ENCODE measurements around the gene AGRN. TPM values are rescaled to one million over a fixed set of nuclear protein-coding genes. Genes with fewer than 3 reads are reported as not detected.

Gene AGRN
- total RNA-seq, 1 experiment from 2014 or later: 184 TPM

DNA sequence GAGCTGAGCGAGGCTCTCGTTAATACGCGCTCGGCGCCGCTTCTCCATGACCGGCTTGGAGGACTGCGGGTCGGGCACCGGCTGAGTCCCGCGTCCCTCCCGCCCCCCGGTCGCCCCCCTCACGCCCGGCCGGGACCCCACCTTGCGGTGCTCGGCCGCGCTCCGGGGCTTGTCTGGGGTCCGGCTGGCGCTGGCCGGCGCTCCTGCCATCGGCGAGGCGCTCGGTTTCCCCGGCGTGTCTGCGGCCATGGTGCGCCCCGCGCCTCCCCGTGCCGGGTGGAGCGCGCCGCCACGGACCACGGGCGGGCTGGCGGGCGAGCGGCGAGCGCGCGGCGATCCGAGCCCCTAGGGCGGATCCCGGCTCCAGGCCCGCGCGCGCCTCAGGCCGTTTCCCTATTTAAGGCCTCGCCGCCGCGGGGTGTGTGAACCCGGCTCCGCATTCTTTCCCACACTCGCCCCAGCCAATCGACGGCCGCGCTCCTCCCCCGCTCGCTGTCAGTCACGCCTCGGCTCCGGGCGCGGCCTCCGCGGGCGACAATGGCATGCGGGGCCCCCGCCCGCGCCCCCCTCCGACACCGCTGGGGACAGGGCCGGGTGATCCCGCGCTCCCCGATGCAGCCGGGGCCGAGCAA lies 20.1 kb upstream of the AGRN start, which contains the start of gene HES4 (continued):
- TF ChIP-seq, protein P1, sequence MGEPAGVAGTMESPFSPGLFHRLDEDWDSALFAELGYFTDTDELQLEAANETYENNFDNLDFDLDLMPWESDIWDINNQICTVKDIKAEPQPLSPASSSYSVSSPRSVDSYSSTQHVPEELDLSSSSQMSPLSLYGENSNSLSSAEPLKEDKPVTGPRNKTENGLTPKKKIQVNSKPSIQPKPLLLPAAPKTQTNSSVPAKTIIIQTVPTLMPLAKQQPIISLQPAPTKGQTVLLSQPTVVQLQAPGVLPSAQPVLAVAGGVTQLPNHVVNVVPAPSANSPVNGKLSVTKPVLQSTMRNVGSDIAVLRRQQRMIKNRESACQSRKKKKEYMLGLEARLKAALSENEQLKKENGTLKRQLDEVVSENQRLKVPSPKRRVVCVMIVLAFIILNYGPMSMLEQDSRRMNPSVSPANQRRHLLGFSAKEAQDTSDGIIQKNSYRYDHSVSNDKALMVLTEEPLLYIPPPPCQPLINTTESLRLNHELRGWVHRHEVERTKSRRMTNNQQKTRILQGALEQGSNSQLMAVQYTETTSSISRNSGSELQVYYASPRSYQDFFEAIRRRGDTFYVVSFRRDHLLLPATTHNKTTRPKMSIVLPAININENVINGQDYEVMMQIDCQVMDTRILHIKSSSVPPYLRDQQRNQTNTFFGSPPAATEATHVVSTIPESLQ (CRISPR knock-in tag; IDR thresholded peaks at IDR 0.05): no peak
- TF ChIP-seq, protein P2, sequence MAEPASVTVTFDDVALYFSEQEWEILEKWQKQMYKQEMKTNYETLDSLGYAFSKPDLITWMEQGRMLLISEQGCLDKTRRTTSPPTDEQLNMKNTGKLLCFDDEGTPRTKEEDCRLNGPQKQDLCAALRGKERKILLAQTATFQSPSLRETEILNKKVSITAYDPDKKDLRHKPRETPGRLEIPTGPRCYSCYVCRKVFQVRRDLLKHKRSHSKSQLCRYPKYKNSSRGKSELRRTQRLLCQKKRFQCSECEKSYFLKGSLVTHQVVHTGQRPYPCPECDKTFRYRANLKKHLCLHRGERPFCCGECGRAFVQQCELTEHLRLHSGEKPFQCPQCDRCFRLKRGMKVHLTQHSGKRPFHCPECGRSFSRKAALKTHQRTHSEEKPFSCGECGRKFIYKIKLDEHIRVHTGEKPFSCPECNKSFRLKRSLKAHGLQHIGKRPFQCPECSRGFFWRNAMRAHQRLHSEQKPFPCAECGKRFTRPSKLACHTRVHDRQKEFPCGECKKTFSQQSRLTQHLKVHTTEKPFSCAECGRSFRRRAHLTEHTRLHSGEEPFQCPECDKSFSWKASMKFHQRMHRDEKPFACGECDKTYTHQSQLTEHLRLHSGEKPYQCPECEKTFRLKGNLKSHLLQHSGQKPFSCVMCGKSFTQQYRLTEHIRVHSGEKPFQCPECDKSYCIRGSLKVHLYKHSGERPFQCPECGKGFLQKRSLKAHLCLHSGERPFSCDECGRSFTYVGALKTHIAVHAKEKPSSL (CRISPR knock-in tag; conservative IDR thresholded peaks at IDR 0.05): no peak
- TF ChIP-seq CREM (CRISPR knock-in tag; IDR thresholded peaks at IDR 0.05) (no peak), HMGA2 (CRISPR knock-in tag; IDR thresholded peaks at IDR 0.05) (no peak), NFYB (CRISPR knock-in tag; conservative IDR thresholded peaks at IDR 0.05; ENCODE audit: low read depth) (peak; percentile 52), FOXP1 (CRISPR knock-in tag; IDR thresholded peaks at IDR 0.05; ENCODE audit: borderline replicate concordance) (0 out of 2 replicates have a peak, but pooled peaks have one; percentile 1)
- TF ChIP-seq, protein P3, sequence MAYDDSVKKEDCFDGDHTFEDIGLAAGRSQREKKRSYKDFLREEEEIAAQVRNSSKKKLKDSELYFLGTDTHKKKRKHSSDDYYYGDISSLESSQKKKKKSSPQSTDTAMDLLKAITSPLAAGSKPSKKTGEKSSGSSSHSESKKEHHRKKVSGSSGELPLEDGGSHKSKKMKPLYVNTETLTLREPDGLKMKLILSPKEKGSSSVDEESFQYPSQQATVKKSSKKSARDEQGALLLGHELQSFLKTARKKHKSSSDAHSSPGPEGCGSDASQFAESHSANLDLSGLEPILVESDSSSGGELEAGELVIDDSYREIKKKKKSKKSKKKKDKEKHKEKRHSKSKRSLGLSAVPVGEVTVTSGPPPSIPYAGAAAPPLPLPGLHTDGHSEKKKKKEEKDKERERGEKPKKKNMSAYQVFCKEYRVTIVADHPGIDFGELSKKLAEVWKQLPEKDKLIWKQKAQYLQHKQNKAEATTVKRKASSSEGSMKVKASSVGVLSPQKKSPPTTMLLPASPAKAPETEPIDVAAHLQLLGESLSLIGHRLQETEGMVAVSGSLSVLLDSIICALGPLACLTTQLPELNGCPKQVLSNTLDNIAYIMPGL (CRISPR knock-in tag; IDR thresholded peaks at IDR 0.05): no peak; the same call in 1 of the 2 replicates

DNA sequence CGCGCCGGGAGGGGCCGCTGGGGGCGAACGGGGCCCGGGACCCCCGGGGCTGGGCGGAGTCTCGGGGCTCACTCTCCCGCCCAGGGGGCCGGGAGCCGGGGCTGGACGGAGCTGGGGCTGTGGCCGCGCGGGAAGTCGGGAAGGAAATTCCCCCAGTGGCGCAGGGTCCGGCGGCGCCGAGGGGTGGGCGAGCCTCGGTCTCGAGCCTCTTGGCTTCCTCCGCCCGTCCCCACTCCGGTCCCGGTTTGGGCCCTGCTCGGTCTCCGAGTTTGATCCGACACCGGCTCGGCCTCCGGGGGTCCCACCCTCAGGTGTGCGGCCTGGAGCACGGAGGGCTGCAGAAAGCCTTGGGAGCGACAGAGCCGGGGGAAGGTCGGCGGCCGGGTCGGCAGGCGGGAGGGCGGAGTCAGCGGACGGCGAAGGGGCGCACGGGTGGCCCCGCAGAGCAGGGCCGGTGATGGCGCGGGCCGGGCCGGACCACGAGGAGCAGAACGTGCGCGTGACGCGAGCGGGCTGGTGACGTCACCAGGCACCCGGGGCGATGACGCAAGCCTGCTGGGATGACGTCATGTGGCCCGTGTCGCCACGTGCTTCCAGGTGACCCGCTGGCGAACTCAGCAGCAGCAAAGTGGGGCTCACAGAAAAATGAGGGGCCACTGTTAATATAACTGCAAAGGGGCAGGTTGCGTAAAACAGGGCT lies 19.4 kb upstream of the AGRN start:
- peak overlapping the region; percentile 92; the same call in 1 of the 2 replicates for H3K27ac Mint-ChIP-seq
- TF ChIP-seq TEAD1 (CRISPR knock-in tag; IDR thresholded peaks at IDR 0.05) (no peak), TEAD4 (CRISPR knock-in tag; IDR thresholded peaks at IDR 0.05) (no peak), GABPB1 (CRISPR knock-in tag; IDR thresholded peaks at IDR 0.05) (peak; percentile 88), PRRX2 (CRISPR knock-in tag; IDR thresholded peaks at IDR 0.05) (no peak), CREM (CRISPR knock-in tag; IDR thresholded peaks at IDR 0.05) (peak; percentile 95), MYBL2 (CRISPR knock-in tag; IDR thresholded peaks at IDR 0.05) (no peak), ZNF396 (CRISPR knock-in tag; IDR thresholded peaks at IDR 0.05; ENCODE audit: borderline replicate concordance) (no peak), EMX1 (CRISPR knock-in tag; IDR thresholded peaks at IDR 0.05) (no peak), SOX15 (CRISPR knock-in tag; IDR thresholded peaks at IDR 0.05) (no peak), ZNF416 (CRISPR knock-in tag; IDR thresholded peaks at IDR 0.05) (no peak), FOXP1 (CRISPR knock-in tag; IDR thresholded peaks at IDR 0.05; ENCODE audit: borderline replicate concordance) (peak; percentile 86; the same call in 1 of the 2 replicates)
- TF ChIP-seq, protein P4, sequence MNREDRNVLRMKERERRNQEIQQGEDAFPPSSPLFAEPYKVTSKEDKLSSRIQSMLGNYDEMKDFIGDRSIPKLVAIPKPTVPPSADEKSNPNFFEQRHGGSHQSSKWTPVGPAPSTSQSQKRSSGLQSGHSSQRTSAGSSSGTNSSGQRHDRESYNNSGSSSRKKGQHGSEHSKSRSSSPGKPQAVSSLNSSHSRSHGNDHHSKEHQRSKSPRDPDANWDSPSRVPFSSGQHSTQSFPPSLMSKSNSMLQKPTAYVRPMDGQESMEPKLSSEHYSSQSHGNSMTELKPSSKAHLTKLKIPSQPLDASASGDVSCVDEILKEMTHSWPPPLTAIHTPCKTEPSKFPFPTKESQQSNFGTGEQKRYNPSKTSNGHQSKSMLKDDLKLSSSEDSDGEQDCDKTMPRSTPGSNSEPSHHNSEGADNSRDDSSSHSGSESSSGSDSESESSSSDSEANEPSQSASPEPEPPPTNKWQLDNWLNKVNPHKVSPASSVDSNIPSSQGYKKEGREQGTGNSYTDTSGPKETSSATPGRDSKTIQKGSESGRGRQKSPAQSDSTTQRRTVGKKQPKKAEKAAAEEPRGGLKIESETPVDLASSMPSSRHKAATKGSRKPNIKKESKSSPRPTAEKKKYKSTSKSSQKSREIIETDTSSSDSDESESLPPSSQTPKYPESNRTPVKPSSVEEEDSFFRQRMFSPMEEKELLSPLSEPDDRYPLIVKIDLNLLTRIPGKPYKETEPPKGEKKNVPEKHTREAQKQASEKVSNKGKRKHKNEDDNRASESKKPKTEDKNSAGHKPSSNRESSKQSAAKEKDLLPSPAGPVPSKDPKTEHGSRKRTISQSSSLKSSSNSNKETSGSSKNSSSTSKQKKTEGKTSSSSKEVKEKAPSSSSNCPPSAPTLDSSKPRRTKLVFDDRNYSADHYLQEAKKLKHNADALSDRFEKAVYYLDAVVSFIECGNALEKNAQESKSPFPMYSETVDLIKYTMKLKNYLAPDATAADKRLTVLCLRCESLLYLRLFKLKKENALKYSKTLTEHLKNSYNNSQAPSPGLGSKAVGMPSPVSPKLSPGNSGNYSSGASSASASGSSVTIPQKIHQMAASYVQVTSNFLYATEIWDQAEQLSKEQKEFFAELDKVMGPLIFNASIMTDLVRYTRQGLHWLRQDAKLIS (CRISPR knock-in tag; IDR thresholded peaks at IDR 0.05; ENCODE audit: borderline replicate concordance): no peak
- TF ChIP-seq, protein P5, sequence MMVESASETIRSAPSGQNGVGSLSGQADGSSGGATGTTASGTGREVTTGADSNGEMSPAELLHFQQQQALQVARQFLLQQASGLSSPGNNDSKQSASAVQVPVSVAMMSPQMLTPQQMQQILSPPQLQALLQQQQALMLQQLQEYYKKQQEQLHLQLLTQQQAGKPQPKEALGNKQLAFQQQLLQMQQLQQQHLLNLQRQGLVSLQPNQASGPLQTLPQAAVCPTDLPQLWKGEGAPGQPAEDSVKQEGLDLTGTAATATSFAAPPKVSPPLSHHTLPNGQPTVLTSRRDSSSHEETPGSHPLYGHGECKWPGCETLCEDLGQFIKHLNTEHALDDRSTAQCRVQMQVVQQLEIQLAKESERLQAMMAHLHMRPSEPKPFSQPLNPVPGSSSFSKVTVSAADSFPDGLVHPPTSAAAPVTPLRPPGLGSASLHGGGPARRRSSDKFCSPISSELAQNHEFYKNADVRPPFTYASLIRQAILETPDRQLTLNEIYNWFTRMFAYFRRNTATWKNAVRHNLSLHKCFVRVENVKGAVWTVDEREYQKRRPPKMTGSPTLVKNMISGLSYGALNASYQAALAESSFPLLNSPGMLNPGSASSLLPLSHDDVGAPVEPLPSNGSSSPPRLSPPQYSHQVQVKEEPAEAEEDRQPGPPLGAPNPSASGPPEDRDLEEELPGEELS (CRISPR knock-in tag; IDR thresholded peaks at IDR 0.05): peak; percentile 59; the same call in 1 of the 2 replicates
- TF ChIP-seq, protein P2 (CRISPR knock-in tag; conservative IDR thresholded peaks at IDR 0.05): no peak

More for the DNA sequence above, 19.4 kb upstream of the AGRN start:
- Mint-ChIP-seq H3K36me3 (no peaks in the 10 kb centered on the region), H3K4me1 (peaks cover 15% of the 10 kb centered on the region), H3K27me3 (ENCODE audit: low read depth) (peaks cover 75% of the 10 kb centered on the region), H3K9me3 (no peaks in the 10 kb centered on the region), H3K4me3 (peak overlapping the region; percentile 70)
- ChIA-PET POLR2A (interaction anchor here (1.4 to 2.9 kb wide), 2 partner anchors 13 to 19 kb away, joined by 8 to 11 read pairs; partner anchors contain the start of genes AGRN and ISG15), CTCF (interaction anchor here (0.6 to 4.1 kb wide), 15 partner anchors 9 to 339 kb away, joined by 3 to 47 read pairs (median 11); partner anchors contain the start of genes AGRN, ISG15 and PERM1)
- DNase-seq (ENCODE audit: low spot score): peak; percentile 75
- peak; percentile 20 for ATAC-seq

All from WTC11 (cell line).